ENCODE data around the gene DLAT. TPM values are rescaled to one million over a fixed set of nuclear protein-coding genes. Genes with fewer than 3 reads are reported as not detected.
"Not testable (repeated sequence)": the region's sequence is repeated elsewhere in the genome, so short reads cannot be mapped to it uniquely, and the experiment has no call there.

DLAT gene
- total RNA-seq: 123 TPM
- long read RNA-seq, full-length matches to known transcripts: 205 of 231 reads
- long read RNA-seq, partial matches to known transcripts: 16 of 231 reads
- long read RNA-seq, other reads (novel, unspliced or antisense): 10 of 231 reads

DNA sequence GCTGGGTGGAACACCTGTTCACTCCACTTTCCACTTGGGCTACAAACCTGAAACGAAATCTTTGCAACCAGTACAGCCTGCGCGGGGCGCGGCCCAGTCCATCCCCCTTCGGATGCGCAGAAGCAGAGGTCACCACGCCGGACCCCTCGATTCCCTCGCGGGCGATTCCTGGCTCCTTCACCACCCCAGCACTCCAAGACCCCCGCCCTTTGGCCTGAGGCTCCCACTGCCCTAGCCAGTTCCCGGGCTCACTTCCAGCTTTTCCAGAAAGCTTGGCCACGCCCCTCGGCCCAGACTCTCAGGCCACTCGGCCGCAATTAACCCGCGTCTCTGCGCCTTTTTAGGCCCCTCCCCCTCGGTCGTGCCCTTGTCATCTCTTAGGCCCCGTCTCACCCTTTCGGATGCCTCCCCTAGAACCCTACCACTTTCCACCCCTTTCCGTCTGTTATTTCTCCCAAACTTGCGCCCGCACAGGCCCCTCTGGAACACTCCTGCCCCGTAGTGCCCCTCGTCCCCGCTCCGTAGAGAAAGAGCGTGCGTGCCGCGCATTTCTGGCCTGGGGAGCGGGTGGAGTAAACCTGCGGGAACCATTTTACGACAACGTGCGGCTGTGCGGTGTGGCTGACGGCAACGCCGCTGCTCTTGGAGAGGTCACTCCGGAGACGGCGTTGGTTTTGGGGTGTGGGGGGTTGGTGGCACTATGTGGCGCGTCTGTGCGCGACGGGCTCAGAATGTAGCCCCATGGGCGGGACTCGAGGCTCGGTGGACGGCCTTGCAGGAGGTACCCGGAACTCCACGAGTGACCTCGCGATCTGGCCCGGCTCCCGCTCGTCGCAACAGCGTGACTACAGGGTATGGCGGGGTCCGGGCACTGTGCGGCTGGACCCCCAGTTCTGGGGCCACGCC, at the start of gene DLAT:
DLAT (plus strand) TSS at position 636 of the 906 bp plus-strand sequence; CDS start at position 701, 65 bp downstream.
- peak; percentile 94 for DNase-seq (ENCODE audit: low spot score)
- intact Hi-C loops (cut with DNase I): no loop called here

DNA sequence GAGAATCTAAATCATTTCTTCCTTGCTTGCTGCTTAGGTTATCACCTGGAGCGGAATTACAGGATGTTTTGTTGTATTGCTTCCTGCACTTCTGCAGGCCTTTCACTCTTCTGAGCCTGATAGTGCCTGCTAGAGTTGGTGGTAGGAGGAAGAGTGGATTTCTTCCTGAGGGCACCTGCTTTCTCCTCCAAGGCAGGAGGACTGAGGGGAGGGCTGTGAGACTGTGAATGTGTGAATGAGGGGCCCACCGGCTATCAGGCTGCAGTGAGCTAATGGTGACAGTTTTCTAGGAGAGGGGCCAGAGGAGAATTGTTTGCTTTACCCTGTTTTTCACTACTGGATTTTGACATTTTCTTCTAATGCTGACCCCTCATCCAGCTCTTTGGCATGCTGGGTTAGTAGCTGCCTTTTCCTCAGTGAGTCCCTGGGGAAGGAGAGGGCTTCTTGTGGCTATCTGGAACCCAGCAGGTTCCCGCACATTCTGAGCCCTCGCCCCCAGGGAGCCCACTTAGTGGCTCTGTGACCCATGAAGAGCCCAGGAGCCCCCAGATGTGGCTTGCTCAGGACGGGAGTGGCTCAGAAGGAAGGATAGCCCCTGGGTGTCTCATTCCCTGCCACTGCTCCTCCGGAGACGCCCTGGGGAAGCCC, 49.0 kb upstream of the DLAT start:
- DNase-seq (ENCODE audit: low spot score): no peak
- intact Hi-C loops (cut with DNase I): no loop called here

DNA sequence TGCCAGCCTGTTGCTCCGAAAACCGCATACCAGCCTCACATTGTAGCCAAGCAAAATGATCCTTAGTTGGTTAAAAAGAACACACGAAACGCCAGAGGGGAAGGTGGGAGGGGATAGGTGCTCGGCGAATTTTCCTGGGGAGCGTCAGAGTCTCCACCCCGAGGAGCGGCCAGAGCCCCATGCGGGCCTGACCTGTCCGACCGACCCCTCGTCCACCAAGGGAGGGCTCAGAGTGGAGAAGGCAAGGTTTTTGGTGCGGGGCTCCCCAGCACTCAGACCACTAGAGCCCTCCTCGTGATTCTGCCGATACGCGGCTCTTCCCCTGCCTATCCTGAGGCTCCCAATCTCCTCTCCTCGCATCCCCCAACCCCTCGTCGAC, 48.5 kb upstream of the DLAT start:
- DNase-seq (ENCODE audit: low spot score): no peak

DNA sequence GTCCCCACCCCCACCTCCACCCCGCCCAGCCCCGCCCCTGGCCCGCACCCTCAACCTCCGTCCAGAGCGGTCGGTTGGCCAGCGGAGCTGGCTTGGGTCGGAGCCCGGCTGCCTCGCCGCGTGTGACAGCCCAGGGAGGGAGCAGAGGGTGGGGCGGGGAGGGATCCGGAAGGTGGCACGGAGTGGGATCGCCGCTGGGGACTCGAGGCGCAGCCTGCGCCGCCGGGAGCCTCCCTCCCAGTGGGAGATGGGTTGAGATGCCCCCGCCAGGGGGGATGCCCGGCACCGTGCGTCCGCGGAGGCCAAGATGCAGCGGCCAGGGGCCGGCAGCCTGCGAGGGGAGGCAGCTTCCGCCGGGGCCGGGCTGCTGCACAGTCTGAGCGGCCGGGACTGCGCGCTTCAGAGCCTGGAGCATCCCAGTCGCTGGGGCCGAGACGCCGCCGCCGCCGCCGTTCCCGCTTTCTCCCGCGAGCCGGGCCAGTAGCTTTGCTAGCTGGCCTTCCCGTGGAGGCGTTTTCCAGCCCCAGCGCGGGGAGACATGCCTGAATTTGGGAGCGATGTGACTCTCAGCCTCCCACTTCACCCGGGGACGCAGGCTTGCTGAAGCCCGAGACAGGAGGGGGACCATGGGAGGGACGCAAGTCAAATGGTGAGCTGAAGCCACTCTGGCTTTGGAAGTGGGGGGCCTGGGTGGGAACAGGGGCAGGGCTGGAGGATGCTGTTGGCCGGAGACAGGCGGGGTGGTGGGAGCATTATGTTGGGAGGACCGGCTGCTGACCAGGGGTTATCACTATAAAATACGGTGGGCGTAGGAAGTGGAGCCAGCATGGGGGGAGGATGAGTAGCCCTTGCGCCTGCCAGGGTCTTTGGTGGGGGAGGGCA, 47.8 kb upstream of the DLAT start:
- peak; percentile 89 for DNase-seq (ENCODE audit: low spot score)
- intact Hi-C loops (cut with DNase I): loop anchor here (1.0 to 2.0 kb wide), 2 partner anchors 40 to 99 kb away; partner anchors contain the start of genes CFAP68, DIXDC1 and FDXACB1

More for the DNA sequence above, 48.5 kb upstream of the DLAT start:
- intact Hi-C loops (cut with DNase I): no loop called here

DNA sequence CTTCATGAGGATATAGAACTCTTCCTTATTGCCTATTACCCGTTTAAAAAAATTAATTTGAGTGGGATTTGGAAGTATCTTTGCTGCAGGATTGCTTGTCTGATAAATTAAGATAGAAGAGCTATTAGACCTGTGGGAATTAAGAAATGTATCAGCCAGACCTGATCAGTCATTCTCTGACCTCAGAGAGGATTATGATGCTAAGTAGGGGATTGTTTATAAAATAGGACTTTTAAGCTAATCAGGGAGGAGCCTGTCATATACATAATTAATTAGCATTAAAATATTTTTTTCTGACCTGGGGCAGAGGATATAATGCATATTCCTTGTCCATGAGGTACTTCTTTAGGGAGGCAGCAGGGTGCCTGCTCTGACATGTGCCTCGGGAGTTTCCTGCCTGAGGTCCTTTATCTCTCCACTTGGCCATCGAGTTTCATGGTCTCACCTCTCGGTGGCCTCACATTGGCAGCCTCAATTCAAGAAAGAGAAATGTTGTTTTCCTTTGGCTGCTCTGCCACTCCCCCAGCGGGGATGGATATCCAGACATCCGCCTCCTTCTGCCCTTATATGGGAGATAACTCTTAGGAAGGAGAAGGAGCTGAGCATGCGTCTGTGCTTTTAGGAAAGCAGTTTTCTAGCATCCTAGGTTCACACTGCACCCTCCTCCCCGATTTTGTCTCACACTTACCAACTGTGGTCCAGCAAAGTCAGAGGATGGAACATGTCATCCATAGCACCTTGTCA, 47.0 kb upstream of the DLAT start:
- intact Hi-C loops (cut with DNase I): loop anchor here (1.0 to 2.0 kb wide), 2 partner anchors 41 to 99 kb away; partner anchors contain the start of genes CFAP68, DIXDC1 and FDXACB1

DNA sequence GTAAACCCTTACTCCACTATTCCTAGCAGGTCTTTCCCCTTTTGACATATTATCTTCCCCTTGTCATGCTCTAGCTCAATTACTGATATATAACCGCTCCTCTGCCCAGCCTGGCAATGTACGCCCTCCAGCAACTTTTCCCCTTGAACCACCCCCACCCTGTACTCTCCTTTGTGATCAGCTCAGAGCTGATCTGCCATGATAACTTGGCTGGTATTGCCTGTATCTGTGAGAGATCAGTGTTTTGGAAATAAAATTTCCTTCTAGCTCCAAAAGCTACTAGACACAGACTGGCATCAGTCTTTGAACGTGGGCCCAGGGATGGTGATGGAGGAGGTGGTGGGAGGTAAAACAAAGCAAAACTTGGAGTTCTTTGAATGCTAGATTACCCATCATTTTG, 45.1 kb upstream of the DLAT start:
- no peak for DNase-seq (ENCODE audit: low spot score)
- intact Hi-C loops (cut with DNase I): no loop called here

More for the DNA sequence above, 47.0 kb upstream of the DLAT start:
- no peak for DNase-seq (ENCODE audit: low spot score)

DNA sequence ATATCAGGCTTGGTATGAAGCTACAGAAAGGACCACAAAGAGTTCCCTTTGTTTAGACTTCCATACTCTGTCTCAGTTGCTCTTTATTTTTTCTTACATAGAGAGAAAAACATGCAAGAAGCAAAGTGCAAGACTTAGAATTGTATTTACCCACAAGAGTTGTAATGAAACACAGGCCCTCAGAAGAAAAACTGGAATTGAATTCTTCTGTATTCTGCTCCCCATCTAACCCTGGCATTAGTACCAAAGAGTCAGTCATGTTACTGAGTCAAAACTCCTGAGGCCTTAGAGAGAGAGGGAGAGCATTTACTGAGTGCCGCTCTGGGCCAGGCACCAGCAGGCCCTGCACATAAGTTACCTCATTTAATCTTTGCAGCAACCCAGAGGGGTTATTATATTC, 43.9 kb upstream of the DLAT start:
- intact Hi-C loops (cut with DNase I): no loop called here
- no peak for DNase-seq (ENCODE audit: low spot score)

DNA sequence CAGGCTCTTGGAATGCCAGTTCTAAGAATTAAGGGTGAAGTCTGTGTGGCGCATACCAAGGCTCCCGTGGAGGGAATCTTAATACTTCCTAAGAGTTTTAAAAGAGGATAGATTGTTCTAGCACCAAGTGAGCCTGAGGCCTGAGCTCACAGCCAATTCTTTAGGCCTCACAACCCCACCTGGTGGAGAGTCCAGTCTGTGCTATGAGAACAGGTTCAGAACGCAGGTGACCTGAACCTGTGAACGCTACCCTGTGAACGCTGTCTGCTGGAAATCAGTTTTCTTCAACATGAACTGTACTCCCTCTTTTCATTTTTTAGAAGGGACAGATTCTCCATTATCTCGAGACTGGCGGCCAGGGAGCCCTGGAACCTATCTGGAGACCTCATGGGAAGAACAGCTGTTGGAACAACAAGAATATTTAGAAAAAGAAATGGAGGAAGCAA, 43.2 kb upstream of the DLAT start:
- no peak for DNase-seq (ENCODE audit: low spot score)
- intact Hi-C loops (cut with DNase I): no loop called here

DNA sequence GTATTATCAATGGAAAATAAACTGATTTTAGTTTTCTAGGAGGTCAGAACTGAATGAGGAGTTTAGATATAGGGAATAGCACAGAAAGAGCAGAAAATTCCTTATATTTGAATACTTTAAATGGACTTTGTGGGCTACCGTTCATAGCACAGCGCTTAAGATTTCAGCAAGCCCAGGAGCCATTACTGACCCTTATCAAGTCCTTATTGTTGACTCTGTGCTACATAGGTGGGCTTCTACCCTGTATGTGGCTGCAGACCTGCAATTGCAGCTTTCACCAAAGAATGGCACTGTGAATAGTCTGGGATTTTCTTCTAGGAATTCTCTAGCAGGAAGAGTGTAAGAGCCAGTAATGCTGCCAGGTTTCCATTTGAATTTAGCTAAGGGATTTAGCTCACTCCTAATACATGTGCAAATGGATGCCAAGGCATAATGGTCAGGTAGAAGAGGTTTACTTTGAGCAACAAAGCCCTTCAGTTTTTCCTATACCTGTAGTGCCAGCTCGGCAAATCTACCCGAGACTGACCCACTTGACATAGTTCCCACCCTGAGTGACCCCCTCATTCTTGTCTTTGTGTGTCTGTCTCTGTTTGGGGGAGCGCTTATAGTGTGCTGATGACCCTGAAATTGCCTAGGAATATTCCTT, 42.5 kb upstream of the DLAT start:
- intact Hi-C loops (cut with DNase I): no loop called here
- no peak for DNase-seq (ENCODE audit: low spot score)

DNA sequence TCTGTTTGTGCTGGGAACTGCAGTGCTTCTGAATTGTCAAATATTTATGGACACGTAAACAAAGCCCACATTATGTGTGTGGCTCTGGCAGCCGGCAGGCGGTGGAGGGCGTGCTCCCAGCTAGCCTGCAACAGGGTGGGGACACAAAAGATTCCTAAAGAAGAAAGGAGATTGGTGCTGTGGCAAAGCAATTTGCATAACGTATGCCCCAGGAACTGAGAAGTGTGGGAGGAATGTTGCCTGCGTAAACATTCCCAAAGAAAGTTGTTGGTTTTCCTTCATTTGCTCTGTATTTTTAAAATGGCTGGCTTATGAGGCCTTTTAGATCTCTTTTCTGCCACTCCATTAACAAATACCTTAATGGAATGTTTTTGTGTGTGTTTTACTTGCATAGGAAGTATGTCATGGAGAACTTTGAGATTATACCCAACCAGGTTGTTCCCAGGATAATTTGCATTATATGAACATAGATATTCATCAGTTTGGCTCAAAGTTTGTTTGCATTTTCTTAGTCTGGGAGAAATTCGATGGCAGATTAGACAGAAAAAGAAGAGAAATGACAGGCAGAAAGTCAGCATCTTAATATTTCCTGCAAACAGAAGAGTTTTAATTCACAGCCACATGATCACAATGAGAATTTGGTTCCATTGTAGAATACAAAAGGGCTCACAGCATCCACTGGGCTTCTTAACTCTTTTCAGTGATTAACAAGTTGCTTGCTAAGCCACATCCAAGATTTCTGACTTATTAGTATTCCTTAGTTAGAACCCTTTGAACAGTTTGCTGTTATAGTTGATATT, 41.8 kb upstream of the DLAT start:
- intact Hi-C loops (cut with DNase I): no loop called here
- DNase-seq (ENCODE audit: low spot score): no peak

DNA sequence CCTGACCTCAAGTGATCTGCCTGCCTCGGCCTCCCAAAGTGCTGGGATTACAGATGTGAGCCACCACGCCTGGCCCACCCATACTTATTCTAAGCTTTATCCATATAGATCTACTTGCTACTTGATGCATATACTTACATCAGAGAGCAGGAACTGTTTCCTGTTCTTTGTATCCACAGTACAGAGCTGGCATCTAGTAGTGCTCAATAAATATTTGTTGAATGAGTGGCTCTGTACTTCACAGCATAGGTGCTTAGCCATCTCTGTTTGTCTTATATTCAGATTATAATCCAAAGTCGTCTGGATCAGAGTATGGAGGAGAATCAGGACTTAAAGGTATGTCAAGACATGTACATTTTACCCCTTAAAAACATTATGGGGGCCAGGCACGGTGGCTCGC, 38.6 kb upstream of the DLAT start:
- DNase-seq (ENCODE audit: low spot score): no peak
- intact Hi-C loops (cut with DNase I): no loop called here

DNA sequence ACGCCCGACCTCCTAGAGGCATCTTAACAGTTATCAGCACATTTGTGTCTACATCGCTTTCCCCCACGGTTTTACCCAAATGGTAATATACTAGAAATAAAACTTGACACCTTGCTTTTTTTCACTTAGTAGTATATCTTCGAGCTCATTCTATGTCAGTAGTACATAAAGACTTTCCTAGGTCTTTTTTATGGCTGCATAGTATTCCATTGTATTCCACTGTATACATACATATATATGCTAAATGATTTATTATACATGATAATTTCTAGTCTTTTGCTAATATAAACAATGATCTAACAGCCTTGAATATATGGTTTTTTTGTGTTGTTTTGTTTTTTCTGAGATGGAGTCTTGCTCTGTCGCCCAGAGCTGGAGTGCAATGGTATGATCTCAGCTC, 34.8 kb upstream of the DLAT start:
- DNase-seq (ENCODE audit: low spot score): no peak
- intact Hi-C loops (cut with DNase I): no loop called here

DNA sequence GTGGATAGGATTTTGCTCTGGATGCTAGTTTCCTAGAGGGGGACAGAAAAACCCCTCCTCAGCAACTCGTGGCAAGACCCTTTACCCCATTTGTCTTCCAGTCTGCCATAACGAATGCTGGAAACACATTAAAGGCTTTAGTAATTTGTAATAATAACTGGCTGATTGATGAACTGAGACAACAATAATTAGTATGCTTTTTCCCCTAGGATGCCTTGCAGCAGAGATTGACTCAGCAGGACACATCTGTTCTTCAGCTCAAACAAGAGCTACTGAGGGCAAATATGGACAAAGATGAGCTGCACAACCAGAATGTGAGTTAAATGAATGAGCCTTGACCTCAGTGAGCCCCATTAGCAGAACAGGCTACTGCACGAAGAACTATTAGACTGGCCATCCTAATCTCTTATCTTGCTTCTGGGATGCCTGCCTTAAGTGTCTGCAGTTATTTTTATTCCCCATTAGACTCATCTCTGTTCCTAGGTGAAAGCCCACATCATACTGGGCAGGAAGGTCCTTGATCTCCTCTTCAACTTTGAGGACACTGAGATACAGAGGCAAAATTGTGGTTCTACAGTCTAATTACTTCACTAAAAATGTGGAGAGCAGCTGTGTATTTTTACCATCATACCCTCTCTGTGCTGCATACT, 32.9 kb upstream of the DLAT start:
- DNase-seq (ENCODE audit: low spot score): no peak
- intact Hi-C loops (cut with DNase I): no loop called here

DNA sequence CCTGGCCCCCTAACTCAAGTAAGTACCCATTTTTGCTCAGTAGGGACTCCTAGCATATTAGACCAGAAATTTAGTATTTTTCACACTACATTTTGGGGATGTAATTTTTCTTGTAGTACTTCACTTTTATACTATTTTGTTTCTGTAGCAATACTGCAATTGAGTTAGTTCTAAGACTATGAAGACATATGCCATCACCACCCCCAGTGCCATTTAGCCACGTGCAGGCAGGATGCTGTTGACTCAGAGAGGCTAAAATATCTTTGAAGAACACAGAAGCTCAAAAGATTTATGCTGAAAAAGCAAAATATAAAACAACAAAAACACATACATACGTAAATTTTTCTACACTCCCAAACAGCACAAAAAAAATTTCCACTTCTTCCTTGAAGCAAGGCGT, 29.1 kb upstream of the DLAT start:
- DNase-seq (ENCODE audit: low spot score): no peak
- intact Hi-C loops (cut with DNase I): loop anchor here (5.0 kb wide), 1 partner anchor 119 kb away; the partner anchor contains the start of genes CFAP68 and FDXACB1

DNA sequence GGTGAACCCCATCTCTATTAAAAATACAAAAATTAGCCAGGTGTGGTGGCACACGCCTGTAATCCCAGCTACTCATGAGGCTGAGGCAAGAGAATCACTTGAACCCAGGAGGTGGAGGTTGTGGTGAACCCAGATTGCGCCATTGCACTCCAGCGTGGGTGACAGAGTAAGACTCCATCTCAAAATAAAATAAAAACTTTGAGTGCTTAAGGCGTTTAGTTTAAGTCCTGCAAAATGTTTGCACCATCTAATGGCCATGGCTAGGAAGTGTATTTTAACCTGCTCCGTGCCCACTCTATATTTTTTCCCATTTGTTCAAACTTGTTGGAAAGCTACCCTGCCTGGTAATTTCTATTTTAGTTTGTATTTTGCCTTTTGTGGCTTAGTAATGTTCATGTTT, 28.5 kb upstream of the DLAT start:
- DNase-seq (ENCODE audit: low spot score): not testable (repeated sequence)
- intact Hi-C loops (cut with DNase I): loop anchor here (5.0 kb wide), 1 partner anchor 119 kb away; the partner anchor contains the start of genes CFAP68 and FDXACB1

DNA sequence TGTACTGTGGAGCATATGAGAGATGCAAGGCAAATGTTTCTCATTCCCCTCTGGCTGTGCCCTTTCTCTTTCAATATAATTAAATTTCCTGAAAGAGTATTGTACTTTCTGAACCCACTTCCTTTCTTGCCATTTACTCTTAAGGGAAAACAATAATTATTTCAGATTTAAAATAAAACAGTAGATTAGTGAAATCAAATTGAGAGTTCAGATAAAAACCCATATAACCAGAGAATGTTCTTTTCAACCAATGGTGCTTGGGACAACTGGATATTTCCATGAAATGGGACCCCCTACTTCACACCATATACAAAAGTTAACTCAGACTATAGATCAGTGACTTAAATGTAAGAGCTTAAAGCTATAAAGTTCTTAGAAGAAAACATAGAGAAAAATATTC, 26.1 kb upstream of the DLAT start:
- intact Hi-C loops (cut with DNase I): loop anchor here (5.0 kb wide), 1 partner anchor 122 kb away; the partner anchor contains the start of genes CFAP68 and FDXACB1
- DNase-seq (ENCODE audit: low spot score): no peak

DNA sequence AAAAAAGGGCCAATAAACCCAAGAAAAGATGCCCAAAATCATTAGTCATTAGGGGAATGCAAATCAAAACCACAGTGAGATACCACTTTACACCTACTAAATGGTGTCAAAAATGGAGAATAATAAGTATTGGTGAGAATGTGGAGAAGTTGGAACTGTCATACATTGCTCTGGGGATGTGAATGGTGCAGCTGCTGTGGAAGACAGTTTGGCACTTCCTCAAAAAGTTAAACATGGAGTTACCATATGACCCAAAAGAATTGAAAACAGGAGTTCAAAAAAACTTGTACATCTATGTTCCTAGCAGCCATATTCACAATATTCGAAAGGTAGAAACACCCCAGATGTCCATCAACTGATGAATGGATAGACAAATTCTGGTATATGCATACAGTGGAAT, 24.5 kb upstream of the DLAT start:
- intact Hi-C loops (cut with DNase I): no loop called here
- DNase-seq (ENCODE audit: low spot score): no peak

Data from cardiac septum (tissue), 1 donor.